SK-N-SH treated with all-trans-retinoic acid at 6 μM for 48 hours (cell line): ENCODE data around the gene MUSTN1.

Source experiments
- ATAC-seq: fragments of 200-7000 bp; cut with Tn5 transposase; 3 replicates; pipeline ENCODE4 v1.9.1; 2020; ENCODE audit warnings: mild to moderate bottlenecking, moderate library complexity
- BACH2 ChIP-seq: fragments of 250-450 bp; sonication (Bioruptor Pico); IDR thresholded peaks from 2 replicates; pipeline ENCODE4 v1.9.0; 2021; ENCODE audit warnings: mild to moderate bottlenecking, borderline replicate concordance
- CREB5 ChIP-seq: fragments of 250-450 bp; sonication (Bioruptor Pico); IDR thresholded peaks from 2 replicates; pipeline ENCODE4 v1.5.1; 2020; ENCODE audit warnings: low read depth, mild to moderate bottlenecking, moderate library complexity
- CSDC2 ChIP-seq: fragments of 250-450 bp; sonication (Bioruptor Pico); IDR thresholded peaks from 2 replicates; pipeline ENCODE4 v1.5.0; 2020; ENCODE audit warnings: mild to moderate bottlenecking, moderate library complexity
- CSRNP3 ChIP-seq: fragments of 250-450 bp; sonication (Bioruptor Pico); IDR thresholded peaks from 2 replicates; pipeline ENCODE4 v1.5.1; 2021; ENCODE audit warnings: mild to moderate bottlenecking, moderate library complexity
- ESRRG ChIP-seq: fragments of 250-450 bp; sonication (Bioruptor Pico); IDR thresholded peaks from 2 replicates; pipeline ENCODE4 v1.6.1; 2021; ENCODE audit warnings: mild to moderate bottlenecking
- OSR1 ChIP-seq: fragments of 250-450 bp; sonication (Bioruptor Pico); IDR thresholded peaks from 2 replicates; pipeline ENCODE4 v1.8.0; 2022; ENCODE audit warnings: moderate library complexity, mild to moderate bottlenecking, inconsistent platforms
- PATZ1 ChIP-seq: fragments of 250-450 bp; sonication (Bioruptor Pico); IDR thresholded peaks from 2 replicates; pipeline ENCODE4 v1.8.0; 2020; ENCODE audit warnings: mild to moderate bottlenecking, moderate library complexity, borderline replicate concordance
- PPARA ChIP-seq: fragments of 250-450 bp; sonication (Bioruptor Pico); IDR thresholded peaks from 2 replicates; pipeline ENCODE4 v1.5.0; 2020; ENCODE audit warnings: mild to moderate bottlenecking, borderline replicate concordance
- SNAI2 ChIP-seq: fragments of 250-450 bp; sonication (Bioruptor Pico); IDR thresholded peaks from 2 replicates; pipeline ENCODE4 v1.5.0; 2020; ENCODE audit warnings: mild to moderate bottlenecking, moderate library complexity
- TOX ChIP-seq: fragments of 250-450 bp; sonication (Bioruptor Pico); IDR thresholded peaks from 2 replicates; pipeline ENCODE4 v1.8.0; 2021; ENCODE audit warnings: mild to moderate bottlenecking, moderate library complexity, borderline replicate concordance
- ZC3H10 ChIP-seq: fragments of 250-450 bp; sonication (Bioruptor Pico); IDR thresholded peaks from 2 replicates; pipeline ENCODE4 v1.5.1; 2021; ENCODE audit warnings: mild to moderate bottlenecking, moderate library complexity
- ZFP3 ChIP-seq: fragments of 250-450 bp; sonication (Bioruptor Pico); IDR thresholded peaks from 2 replicates; pipeline ENCODE4 v1.5.0; 2020; ENCODE audit warnings: mild to moderate bottlenecking, moderate library complexity
- ZFP30 ChIP-seq: fragments of 450-650 bp; formaldehyde crosslinking; IDR thresholded peaks from 2 replicates; pipeline ENCODE4 v1.5.0; 2022; ENCODE audit warnings: mild to moderate bottlenecking, moderate library complexity
- ZNF565 ChIP-seq: fragments of 450-650 bp; formaldehyde crosslinking; conservative IDR thresholded peaks from 2 replicates; pipeline ENCODE4 v1.5.0; 2020; ENCODE audit warnings: low read depth, mild to moderate bottlenecking, moderate library complexity
- ZNF70 ChIP-seq: fragments of 450-650 bp; formaldehyde crosslinking; IDR thresholded peaks from 2 replicates; pipeline ENCODE4 v1.5.0; 2020; ENCODE audit warnings: mild to moderate bottlenecking, moderate library complexity
- TF ChIP-seq, protein P1 (sequence below): fragments of 250-450 bp; sonication (Bioruptor Pico); IDR thresholded peaks from 2 replicates; pipeline ENCODE4 v1.8.0; 2021; ENCODE audit warnings: low read depth, mild to moderate bottlenecking, moderate library complexity, borderline replicate concordance

The MUSTN1 gene

GRCh38 chr3:52792413-52792812 is 42.4 kb downstream of the MUSTN1 start:
- no peak for ATAC-seq
- TF ChIP-seq CSDC2 (CRISPR knock-in tag) (no peak), ZFP3 (no peak)
- TF ChIP-seq, all 23 proteins: peak for 0

DNA sequence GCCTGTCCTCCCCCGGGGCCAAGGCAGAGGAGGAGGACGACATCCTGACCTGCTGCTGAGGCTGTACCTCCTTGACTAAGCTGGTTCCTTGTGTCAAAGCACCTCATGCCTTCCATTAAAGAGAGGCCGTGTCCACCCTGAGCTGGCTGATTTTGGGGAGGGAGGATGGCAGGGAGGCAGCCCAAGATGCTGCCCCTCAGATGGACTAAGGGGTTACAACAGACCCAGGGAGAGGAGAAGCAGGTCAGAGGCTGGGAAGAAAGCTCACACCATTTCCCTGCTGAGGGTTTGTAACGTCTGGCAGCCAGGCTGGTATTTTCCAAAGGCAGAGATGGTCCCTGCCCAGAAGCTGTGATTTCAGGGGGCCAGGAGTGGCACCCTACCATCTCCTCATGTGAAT is 42.9 kb downstream of the MUSTN1 start:
- TF ChIP-seq ZFP3 (no peak), TOX (CRISPR knock-in tag) (no peak), ZNF70 (CRISPR knock-in tag) (no peak), OSR1 (no peak), PATZ1 (no peak), CSRNP3 (no peak), CREB5 (CRISPR knock-in tag) (no peak), ZC3H10 (CRISPR knock-in tag) (no peak), BACH2 (CRISPR knock-in tag) (no peak), ZFP30 (no peak)
- TF ChIP-seq, protein P1, sequence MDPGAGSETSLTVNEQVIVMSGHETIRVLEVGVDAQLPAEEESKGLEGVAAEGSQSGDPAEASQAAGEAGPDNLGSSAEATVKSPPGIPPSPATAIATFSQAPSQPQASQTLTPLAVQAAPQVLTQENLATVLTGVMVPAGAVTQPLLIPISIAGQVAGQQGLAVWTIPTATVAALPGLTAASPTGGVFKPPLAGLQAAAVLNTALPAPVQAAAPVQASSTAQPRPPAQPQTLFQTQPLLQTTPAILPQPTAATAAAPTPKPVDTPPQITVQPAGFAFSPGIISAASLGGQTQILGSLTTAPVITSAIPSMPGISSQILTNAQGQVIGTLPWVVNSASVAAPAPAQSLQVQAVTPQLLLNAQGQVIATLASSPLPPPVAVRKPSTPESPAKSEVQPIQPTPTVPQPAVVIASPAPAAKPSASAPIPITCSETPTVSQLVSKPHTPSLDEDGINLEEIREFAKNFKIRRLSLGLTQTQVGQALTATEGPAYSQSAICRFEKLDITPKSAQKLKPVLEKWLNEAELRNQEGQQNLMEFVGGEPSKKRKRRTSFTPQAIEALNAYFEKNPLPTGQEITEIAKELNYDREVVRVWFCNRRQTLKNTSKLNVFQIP (CRISPR knock-in tag): no peak
- ATAC-seq: no peak

- no peak for TF ChIP-seq TOX (CRISPR knock-in tag)
- TF ChIP-seq PPARA: no peak
- TF ChIP-seq, protein P1 (CRISPR knock-in tag): no peak
- no peak for TF ChIP-seq CREB5 (CRISPR knock-in tag)
- no peak for TF ChIP-seq CSDC2 (CRISPR knock-in tag)
- no peak for TF ChIP-seq ZNF565 (CRISPR knock-in tag)
- TF ChIP-seq SNAI2: no peak
- no peak for ATAC-seq
Measured at GRCh38 chr3:52791366-52791765, 43.5 kb downstream of the MUSTN1 start.

- no peak for TF ChIP-seq ZNF565 (CRISPR knock-in tag)
- TF ChIP-seq CREB5 (CRISPR knock-in tag): no peak
- TF ChIP-seq OSR1: no peak
- no peak for TF ChIP-seq PPARA
- TF ChIP-seq ZNF70 (CRISPR knock-in tag): no peak
- TF ChIP-seq ESRRG (CRISPR knock-in tag): no peak
- ATAC-seq: no peak
Measured at GRCh38 chr3:52790741-52791140, 44.1 kb downstream of the MUSTN1 start.
